ENCODE measurements around the gene TNFRSF8. TPM values are rescaled to one million over a fixed set of nuclear protein-coding genes. Genes with fewer than 3 reads are reported as not detected.

The TNFRSF8 gene
- total RNA-seq, 1 experiment from 2014 or later: 0.13 TPM

- ATAC-seq (no peak), DNase-seq (ENCODE audit: low read depth, low spot score) (no peak)
- Histone ChIP-seq H3K36me3 (ENCODE audit: control insufficient read depth, insufficient read depth, low read length) (no peaks in the 10 kb centered on the region), H3K27ac (ENCODE audit: low read length) (no peak overlapping the region), H3K9me3 (ENCODE audit: control insufficient read depth, insufficient read depth, low read depth, low read length) (no peaks in the 10 kb centered on the region), H3K27me3 (ENCODE audit: control insufficient read depth, insufficient read depth, low read length) (no peaks in the 10 kb centered on the region), H3K4me1 (ENCODE audit: control insufficient read depth, insufficient read depth, low read length) (no peaks in the 10 kb centered on the region), H3K4me3 (ENCODE audit: low read depth in 2 of 2, low read length in 2 of 2) (no peak overlapping the region)
- CTCF ChIA-PET: interaction anchor here (0.7 kb wide), 1 partner anchor 28 kb away, joined by 4 read pairs; no protein-coding TSS in a partner anchor
- TF ChIP-seq TCF7L2 (IDR thresholded peaks at IDR 0.05; ENCODE audit: low read depth, low read length) (no peak), POLR2AphosphoS5 (IDR thresholded peaks at IDR 0.05; ENCODE audit: low read depth, low read length) (no peak)
- intact Hi-C loops (cut with micrococcal nuclease; ENCODE audit: unreplicated experiment) (no loop called here), in situ Hi-C loops (cut with HindIII; ENCODE audit: low pct_unique_long_range_greater_than_20kb, low sequenced_read_pairs) (no loop called here)
- POLR2A ChIA-PET: interaction anchor here (0.6 kb wide), 1 partner anchor 9 kb away, joined by 4 read pairs; no protein-coding TSS in a partner anchor
- no TSS peak for BruUV-seq (replicated peaks)
These were observed 33.3 kb upstream of the TNFRSF8 start for GRCh38 chr1:12029720-12030339.

GRCh38 chr1:12031039-12031980 lies 31.8 kb upstream of the TNFRSF8 start:
- DNase-seq (ENCODE audit: low read depth, low spot score): no peak
- BruUV-seq (replicated peaks): no TSS peak
- TF ChIP-seq CTCF (IDR thresholded peaks at IDR 0.05): peak; percentile 86; the same call in 1 of the 2 replicates
- no peak for TF ChIP-seq POLR2AphosphoS5 (IDR thresholded peaks at IDR 0.05; ENCODE audit: low read depth, low read length)
- TF ChIP-seq REST (IDR thresholded peaks at IDR 0.05; ENCODE audit: insufficient read depth in 1 of 2, low read depth in 2 of 2, low read length in 1 of 2): no peak
- TF ChIP-seq TCF7L2 (IDR thresholded peaks at IDR 0.05; ENCODE audit: low read depth, low read length): no peak
- TF ChIP-seq SIN3A (IDR thresholded peaks at IDR 0.05; ENCODE audit: borderline replicate concordance, insufficient read depth, low read depth, low read length): no peak
- H3K27me3 ChIP-seq (ENCODE audit: control insufficient read depth, insufficient read depth, low read length): no peaks in the 10 kb centered on the region
- H3K4me3 ChIP-seq (ENCODE audit: low read depth in 2 of 2, low read length in 2 of 2): no peak overlapping the region
- ATAC-seq: peak; percentile 86
- ChIA-PET CTCF (interaction anchor here (0.7 kb wide), 1 partner anchor 442 kb away, joined by 3 read pairs; no protein-coding TSS in a partner anchor), POLR2A (no interaction called here)
- no peaks in the 10 kb centered on the region for H3K36me3 ChIP-seq (ENCODE audit: control insufficient read depth, insufficient read depth, low read length)
- no peaks in the 10 kb centered on the region for H3K9me3 ChIP-seq (ENCODE audit: control insufficient read depth, insufficient read depth, low read depth, low read length)
- in situ Hi-C loops (cut with HindIII; ENCODE audit: low pct_unique_long_range_greater_than_20kb, low sequenced_read_pairs): no loop called here
- H3K27ac ChIP-seq (ENCODE audit: low read length): no peak overlapping the region
- intact Hi-C loops (cut with micrococcal nuclease; ENCODE audit: unreplicated experiment): no loop called here
- no peaks in the 10 kb centered on the region for H3K4me1 ChIP-seq (ENCODE audit: control insufficient read depth, insufficient read depth, low read length)

Data from Panc1 (cell line).